GM18868 (cell line): ENCODE measurements around the gene TMEM272.

Experiments
- ATAC-seq: cut with Tn5 transposase; IDR thresholded peaks from one replicate; pipeline ENCODE4 v1.9.1; 2021; ENCODE audit warnings: mild to moderate bottlenecking, moderate library complexity; ENCODE audit not compliant: unreplicated experiment

Gene TMEM272

DNA sequence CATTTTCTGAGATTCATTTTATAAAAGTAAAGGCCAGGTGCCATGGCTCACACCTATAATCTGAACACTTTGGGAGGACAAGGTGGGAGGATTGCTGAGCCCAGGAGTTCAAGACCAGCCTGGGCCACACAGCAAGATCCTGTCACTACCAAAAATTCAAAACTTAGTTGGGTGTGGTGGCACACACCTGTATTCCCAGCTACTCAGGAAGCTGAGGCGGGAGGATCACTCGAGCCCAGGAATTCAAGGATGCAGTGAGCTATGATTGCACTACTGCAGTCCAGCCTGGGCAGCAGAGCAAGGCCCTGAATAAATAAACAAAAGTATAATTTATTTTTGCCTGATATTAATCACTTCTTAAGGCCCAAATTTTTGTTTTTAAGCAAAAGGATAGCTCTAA, 81.5 kb downstream of the TMEM272 start:
- no peak for ATAC-seq
